Smooth muscle cell of the brain vasculature (primary cell): Measurements from ENCODE around the gene TC2N.
"Not testable (repeated sequence)": the region's sequence is repeated elsewhere in the genome, so short reads cannot be mapped to it uniquely, and the experiment has no call there.

Source experiments
- DNase-seq: peaks from one replicate; pipeline ENCODE4 v3.0.0-alpha.2; 2012; ENCODE audit warnings: low read depth, low spot score

TC2N gene

GRCh38 chr14:91867316-91867988 lies at the start of gene TC2N:
TC2N (minus strand) TSS chr14:91867536; CDS start chr14:91813769, 53,767 bp downstream.
- DNase-seq = no peak

- DNase-seq = no peak
Measured at GRCh38 chr14:91912035-91912434, 44.7 kb upstream of the TC2N start.

- no peak for DNase-seq
Measured at GRCh38 chr14:91911474-91912032, 44.2 kb upstream of the TC2N start.

- no peak for DNase-seq
Measured at GRCh38 chr14:91910196-91910595, 42.9 kb upstream of the TC2N start.

GRCh38 chr14:91906374-91906773 lies 39.0 kb upstream of the TC2N start:
- DNase-seq = no peak

- no peak for DNase-seq
Measured at GRCh38 chr14:91904956-91905645, 37.8 kb upstream of the TC2N start.

- no peak for DNase-seq
Measured at GRCh38 chr14:91904483-91904882, 37.1 kb upstream of the TC2N start.

- DNase-seq = no peak
Measured at GRCh38 chr14:91903070-91903469, 35.7 kb upstream of the TC2N start.

GRCh38 chr14:91902336-91902735 lies 35.0 kb upstream of the TC2N start:
- DNase-seq = no peak

- no peak for DNase-seq
Measured at GRCh38 chr14:91901449-91902226, 34.3 kb upstream of the TC2N start.

GRCh38 chr14:91899806-91900205 lies 32.5 kb upstream of the TC2N start:
- DNase-seq = no peak

- DNase-seq = no peak
Measured at GRCh38 chr14:91899213-91899612, 31.9 kb upstream of the TC2N start.

GRCh38 chr14:91898372-91898771 lies 31.0 kb upstream of the TC2N start:
- DNase-seq = no peak

- DNase-seq = not testable (repeated sequence)
Measured at GRCh38 chr14:91897716-91898115, 30.4 kb upstream of the TC2N start.

GRCh38 chr14:91897106-91897701 lies 29.9 kb upstream of the TC2N start:
- no peak for DNase-seq

GRCh38 chr14:91896419-91896818 lies 29.1 kb upstream of the TC2N start:
- no peak for DNase-seq

GRCh38 chr14:91893669-91894068 lies 26.3 kb upstream of the TC2N start:
- no peak for DNase-seq

- DNase-seq = no peak
Measured at GRCh38 chr14:91893007-91893406, 25.7 kb upstream of the TC2N start.

GRCh38 chr14:91891721-91892220 lies 24.4 kb upstream of the TC2N start:
- no peak for DNase-seq

- DNase-seq = no peak
Measured at GRCh38 chr14:91891101-91891500, 23.8 kb upstream of the TC2N start.

- DNase-seq = no peak
Measured at GRCh38 chr14:91890291-91890749, 23.0 kb upstream of the TC2N start.
